Body of pancreas (tissue), 4 donors: ENCODE data around the gene NRIP1. TPM values are rescaled to one million over a fixed set of nuclear protein-coding genes. Genes with fewer than 3 reads are reported as not detected.
A peak's percentile ranks its signal among the peaks of the same experiment; 100 is the strongest.

Source experiments
- ATAC-seq: fragments of 150-250 bp; one replicate; pipeline ENCODE4 v1.9.1; 2016
- DNase-seq, 4 donors: peaks; one replicate each; pipeline ENCODE4 v3.0.0-alpha.2; 2019
- H3K27ac ChIP-seq, 4 donors: fragments of 200-600 bp; sonication (generic); 1 replicate in 3 of 4; 2 replicates in 1 of 4; pipeline versions ENCODE4 v1.5.1 to v1.6.1; 2016 to 2019; ENCODE audit warnings: mild to moderate bottlenecking in 1 of 4, mixed read lengths in 1 of 4, moderate library complexity in 1 of 4
- H3K27me3 ChIP-seq, 2 donors: fragments of 200-600 bp; sonication (generic); one replicate each; pipeline ENCODE4 v1.6.0; 2016; ENCODE audit warnings: mild to moderate bottlenecking in 1 of 2
- H3K36me3 ChIP-seq, 2 donors: fragments of 200-600 bp; sonication (generic); replicated peaks in 1 of 2; 2 replicates each; pipeline ENCODE4 v1.5.1; 2016; ENCODE audit warnings: low read depth in 2 of 2; ENCODE audit not compliant: insufficient read depth in 1 of 2
- H3K4me1 ChIP-seq: fragments of 200-600 bp; sonication (generic); one replicate; pipeline ENCODE4 v1.6.0; 2016
- H3K4me3 ChIP-seq, 2 donors: fragments of 200-600 bp; sonication (generic); 1 replicate in 1 of 2; 2 replicates in 1 of 2; pipeline ENCODE4 v1.5.1; 2016 to 2019
- H3K9me3 ChIP-seq, 3 donors: fragments of 200-600 bp; sonication (generic); 1 replicate in 2 of 3; 2 replicates in 1 of 3; pipeline ENCODE4 v1.5.1; 2016
- CTCF ChIP-seq, 7 experiments: fragments of 450-650 bp in 4 of 7; fragments of 200-600 bp in 3 of 7; sonication (generic) in 3 of 7; IDR thresholded peaks; one replicate each; pipeline ENCODE4 v1.5.1; 2016 to 2019; ENCODE audit warnings: antibody characterized with exemption in 7 of 7
- POLR2A ChIP-seq, 3 donors: fragments of 450-650 bp; IDR thresholded peaks; one replicate each; pipeline ENCODE4 v1.6.1; 2016; ENCODE audit warnings: antibody characterized with exemption in 3 of 3, mild to moderate bottlenecking in 2 of 3
- WGBS, 2 donors: methylation state at CpG; one replicate each; pipeline ENCODE4 v1.1.5; 2017; 5-methylcytosine and 5-hydroxymethylcytosine counted together
- intact Hi-C: fragments of 100-400 bp; cut with DNase I; formaldehyde crosslinking; loops from one replicate; pipeline ENCODE4 v1.15.1; 2023
- total RNA-seq, 2 donors: library from RNA; depleted of rRNA; stranded (reverse); fragments of >200 nt; gene quantifications; one replicate each; pipeline ENCODE4 v1.1.0, GENCODE V29; 2016

Gene NRIP1
- total RNA-seq, 2 donors from 2014 or later: 18.5 to 27.8 TPM

DNA sequence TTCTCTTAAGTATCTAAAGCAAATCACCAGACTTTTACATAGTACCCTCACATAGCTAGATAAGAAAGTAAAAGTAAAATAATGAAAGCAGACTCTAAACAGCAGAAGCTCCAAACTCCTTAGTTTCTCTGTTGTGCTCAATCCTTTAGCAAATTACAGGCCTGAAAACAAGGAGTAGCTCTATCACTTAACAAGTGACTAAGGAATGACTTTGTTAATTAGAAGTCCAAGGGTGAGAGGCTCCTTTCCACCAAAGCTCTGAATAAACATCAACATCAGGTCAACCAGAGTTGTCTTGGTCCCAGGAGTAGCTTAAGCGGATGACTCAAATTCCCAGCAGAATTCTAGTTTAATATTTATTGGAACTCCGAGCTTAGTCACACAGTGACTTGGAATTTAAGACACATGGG is 5.9 kb downstream of the NRIP1 start:
- Histone ChIP-seq H3K9me3 (no peaks in the 10 kb centered on the region), H3K4me3 (no peak overlapping the region), H3K4me1 (peaks cover 82% of the 10 kb centered on the region), H3K27ac (peak overlapping the region in 1 of 4 donors; percentile 40), H3K27me3 (no peaks in the 10 kb centered on the region), H3K36me3 (no peaks in the 10 kb centered on the region)
- intact Hi-C loops: no loop called here
- no peak for TF ChIP-seq CTCF (IDR thresholded peaks at IDR 0.05)
- no peak for TF ChIP-seq POLR2A (IDR thresholded peaks at IDR 0.05)
- 45 to 49% methylated on average over 2 of the region's 2 CpGs for whole genome bisulfite sequencing, 2 donors
- no peak for ATAC-seq
- DNase-seq: no peak

- no peak for DNase-seq
- no peak for ATAC-seq
- Histone ChIP-seq H3K27me3 (no peaks in the 10 kb centered on the region), H3K36me3 (no peaks in the 10 kb centered on the region), H3K27ac (no peak overlapping the region), H3K4me1 (peaks cover 91% of the 10 kb centered on the region), H3K9me3 (no peaks in the 10 kb centered on the region), H3K4me3 (no peak overlapping the region)
- 39 to 48% methylated on average over 6 of the region's 6 CpGs for whole genome bisulfite sequencing, 2 donors
- intact Hi-C loops: no loop called here
- TF ChIP-seq CTCF (IDR thresholded peaks at IDR 0.05) (no peak), POLR2A (IDR thresholded peaks at IDR 0.05) (no peak)
Measured at GRCh38 chr21:15057285-15057684, 7.5 kb downstream of the NRIP1 start.

- intact Hi-C loops: no loop called here
- Histone ChIP-seq H3K36me3 (no peaks in the 10 kb centered on the region), H3K9me3 (no peaks in the 10 kb centered on the region), H3K4me1 (peaks cover 90% of the 10 kb centered on the region), H3K27me3 (no peaks in the 10 kb centered on the region), H3K27ac (no peak overlapping the region), H3K4me3 (no peak overlapping the region)
- ATAC-seq (no peak), DNase-seq (no peak)
- 75 to 80% methylated on average over 4 of the region's 4 CpGs for WGBS, 2 donors
- TF ChIP-seq CTCF (IDR thresholded peaks at IDR 0.05): no peak
- TF ChIP-seq POLR2A (IDR thresholded peaks at IDR 0.05): no peak
Measured at GRCh38 chr21:15054606-15055239, 10.1 kb downstream of the NRIP1 start.

DNA sequence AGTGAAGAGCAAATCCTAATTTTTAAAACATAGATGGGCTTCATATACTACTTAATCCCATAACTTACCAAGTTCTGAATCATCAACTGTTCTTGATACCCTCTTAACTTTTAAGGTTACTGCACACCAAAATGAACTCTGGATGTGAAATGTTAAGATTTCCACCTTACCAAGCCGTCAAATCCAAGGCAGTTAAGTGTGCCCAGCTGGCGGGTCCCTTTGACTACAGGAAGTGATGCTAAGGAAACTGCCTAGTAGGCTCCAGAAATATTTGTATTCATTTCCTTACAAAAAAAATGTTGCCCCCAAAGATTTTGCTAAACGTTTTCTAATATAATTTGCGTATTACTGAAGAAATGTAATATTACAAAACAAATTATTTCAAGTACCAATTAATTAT is 10.7 kb downstream of the NRIP1 start:
- Histone ChIP-seq H3K4me3 (no peak overlapping the region), H3K27ac (no peak overlapping the region), H3K9me3 (no peaks in the 10 kb centered on the region), H3K4me1 (peaks cover 84% of the 10 kb centered on the region), H3K36me3 (no peaks in the 10 kb centered on the region), H3K27me3 (no peaks in the 10 kb centered on the region)
- 54 to 74% methylated on average over 4 of the region's 4 CpGs for WGBS, 2 donors
- intact Hi-C loops: no loop called here
- ATAC-seq (no peak), DNase-seq (no peak)
- TF ChIP-seq POLR2A (IDR thresholded peaks at IDR 0.05): no peak
- no peak for TF ChIP-seq CTCF (IDR thresholded peaks at IDR 0.05)

DNA sequence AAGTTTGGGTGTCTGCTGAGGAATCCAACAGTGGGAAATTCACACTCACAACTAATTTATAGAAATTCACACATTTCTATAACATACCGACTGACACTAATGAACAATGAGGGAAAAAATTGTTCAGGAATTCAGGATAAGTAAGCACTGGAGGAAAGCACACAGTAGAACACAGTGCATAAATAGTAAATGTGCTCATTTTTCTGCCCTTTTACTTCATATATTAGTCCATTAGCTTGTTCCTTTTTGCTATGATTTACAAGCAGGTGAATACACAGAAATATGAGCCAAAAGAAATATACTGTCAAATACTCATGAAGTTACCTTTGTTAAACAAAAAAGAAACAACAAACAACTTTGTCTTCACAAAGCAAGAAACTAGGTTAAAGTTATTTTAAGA is 11.3 kb downstream of the NRIP1 start:
- no peak for TF ChIP-seq POLR2A (IDR thresholded peaks at IDR 0.05)
- TF ChIP-seq CTCF (IDR thresholded peaks at IDR 0.05): no peak
- Histone ChIP-seq H3K36me3 (no peaks in the 10 kb centered on the region), H3K27me3 (no peaks in the 10 kb centered on the region), H3K4me1 (peaks cover 80% of the 10 kb centered on the region), H3K9me3 (no peaks in the 10 kb centered on the region), H3K27ac (no peak overlapping the region), H3K4me3 (no peak overlapping the region)
- ATAC-seq: no peak
- 42 to 54% methylated on average over 1 of the region's 1 CpG for WGBS, 2 donors
- intact Hi-C loops: no loop called here
- DNase-seq: no peak
